ENCODE measurements around the gene FGF19.

DNA sequence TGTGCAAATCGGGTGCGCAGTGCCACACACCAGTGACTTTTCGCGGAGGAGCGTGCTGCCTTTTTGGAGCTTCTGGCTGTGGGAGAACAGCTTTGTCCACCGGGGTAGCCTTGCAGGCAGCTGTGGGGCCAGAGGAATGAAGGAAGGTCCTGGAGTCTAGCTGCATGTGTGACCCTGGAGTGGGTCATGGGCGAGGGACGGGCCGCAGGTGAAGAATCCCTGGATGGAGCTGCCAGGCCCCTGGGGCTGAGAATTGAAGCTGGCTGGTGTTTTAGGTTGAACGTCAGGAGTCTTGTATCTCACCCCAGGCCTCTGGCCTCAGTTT lies 54.3 kb downstream of the FGF19 start:
- TF ChIP-seq POLR2AphosphoS5 (IDR thresholded peaks at IDR 0.05) (no peak), POLR2A (IDR thresholded peaks at IDR 0.05) (no peak), EP300 (IDR thresholded peaks at IDR 0.05) (no peak)
- TF ChIP-seq, protein P1, sequence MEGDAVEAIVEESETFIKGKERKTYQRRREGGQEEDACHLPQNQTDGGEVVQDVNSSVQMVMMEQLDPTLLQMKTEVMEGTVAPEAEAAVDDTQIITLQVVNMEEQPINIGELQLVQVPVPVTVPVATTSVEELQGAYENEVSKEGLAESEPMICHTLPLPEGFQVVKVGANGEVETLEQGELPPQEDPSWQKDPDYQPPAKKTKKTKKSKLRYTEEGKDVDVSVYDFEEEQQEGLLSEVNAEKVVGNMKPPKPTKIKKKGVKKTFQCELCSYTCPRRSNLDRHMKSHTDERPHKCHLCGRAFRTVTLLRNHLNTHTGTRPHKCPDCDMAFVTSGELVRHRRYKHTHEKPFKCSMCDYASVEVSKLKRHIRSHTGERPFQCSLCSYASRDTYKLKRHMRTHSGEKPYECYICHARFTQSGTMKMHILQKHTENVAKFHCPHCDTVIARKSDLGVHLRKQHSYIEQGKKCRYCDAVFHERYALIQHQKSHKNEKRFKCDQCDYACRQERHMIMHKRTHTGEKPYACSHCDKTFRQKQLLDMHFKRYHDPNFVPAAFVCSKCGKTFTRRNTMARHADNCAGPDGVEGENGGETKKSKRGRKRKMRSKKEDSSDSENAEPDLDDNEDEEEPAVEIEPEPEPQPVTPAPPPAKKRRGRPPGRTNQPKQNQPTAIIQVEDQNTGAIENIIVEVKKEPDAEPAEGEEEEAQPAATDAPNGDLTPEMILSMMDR (IDR thresholded peaks at IDR 0.05), result no peak
